GM12892 (cell line): ENCODE data around the gene E2F3.

Experiments used
- DNase-seq: peaks from one replicate; pipeline ENCODE4 v3.0.0; 2011; ENCODE audit not compliant: insufficient read length
- FAIRE-seq: peaks from 2 replicates; lab custom pipeline; 2011; peaks lifted over from hg19 to GRCh38; lab: Jason Lieb, UNC
- POLR2A ChIP-seq: IDR thresholded peaks from 2 replicates; pipeline ENCODE4 v1.6.1; 2011; ENCODE audit warnings: low read depth, low read length, control low read depth
- POLR2AphosphoS5 ChIP-seq: IDR thresholded peaks from 2 replicates; pipeline ENCODE4 v1.6.1; 2011; ENCODE audit warnings: low read depth, low read length, control low read depth
- TAF1 ChIP-seq: IDR thresholded peaks from 2 replicates; pipeline ENCODE4 v1.6.1; 2011; ENCODE audit warnings: low read depth, mild to moderate bottlenecking, control low read depth, low read length, borderline replicate concordance

The E2F3 gene

GRCh38 chr6:20532881-20533280 is 131.2 kb downstream of the E2F3 start:
- FAIRE-seq = no peak
- DNase-seq = no peak
- TF ChIP-seq POLR2AphosphoS5 (no peak), TAF1 (no peak), POLR2A (no peak)

- DNase-seq = no peak
- TF ChIP-seq TAF1 (no peak), POLR2A (no peak), POLR2AphosphoS5 (no peak)
- no peak for FAIRE-seq
These were observed 132.1 kb downstream of the E2F3 start for GRCh38 chr6:20533746-20534294.

GRCh38 chr6:20534295-20535262 is 132.9 kb downstream of the E2F3 start, which contains the start of gene CDKAL1:
Gene CDKAL1 (plus strand): TSS chr6:20534457. CDS start chr6:20546351, 11,894 bp downstream.
- DNase-seq (peak; percentile 31), FAIRE-seq (peak; percentile 89)
- peak; percentile 84 for TF ChIP-seq POLR2A
- peak; percentile 81; the same call in 1 of the 2 replicates for TF ChIP-seq POLR2AphosphoS5
- peak; percentile 92 for TF ChIP-seq TAF1

- TF ChIP-seq POLR2AphosphoS5 (no peak), POLR2A (no peak), TAF1 (no peak)
- FAIRE-seq (no peak), DNase-seq (no peak)
These were observed 136.5 kb downstream of the E2F3 start for GRCh38 chr6:20538131-20538662.

GRCh38 chr6:20538907-20539306 is 137.2 kb downstream of the E2F3 start:
- TF ChIP-seq TAF1 (no peak), POLR2A (no peak), POLR2AphosphoS5 (no peak)
- DNase-seq = no peak
- no peak for FAIRE-seq

- no peak for DNase-seq
- FAIRE-seq = no peak
- no peak for TF ChIP-seq TAF1
- TF ChIP-seq POLR2A = no peak
- no peak for TF ChIP-seq POLR2AphosphoS5
These were observed 137.7 kb downstream of the E2F3 start for GRCh38 chr6:20539387-20539786.

- FAIRE-seq (no peak), DNase-seq (no peak)
- TF ChIP-seq TAF1 (no peak), POLR2A (no peak), POLR2AphosphoS5 (no peak)
These were observed 139.0 kb downstream of the E2F3 start for GRCh38 chr6:20540683-20541082.

- FAIRE-seq (no peak), DNase-seq (no peak)
- TF ChIP-seq POLR2AphosphoS5 = no peak
- no peak for TF ChIP-seq POLR2A
- TF ChIP-seq TAF1 = no peak
These were observed 139.7 kb downstream of the E2F3 start for GRCh38 chr6:20541382-20541781.

- no peak for DNase-seq
- TF ChIP-seq POLR2A (no peak), POLR2AphosphoS5 (no peak), TAF1 (no peak)
- FAIRE-seq = peak; percentile 89
These were observed 141.4 kb downstream of the E2F3 start for GRCh38 chr6:20542927-20543602.
